Ascending aorta (tissue), 2 donors: ENCODE results near the gene CSTF3. TPM values are rescaled to one million over a fixed set of nuclear protein-coding genes. Genes with fewer than 3 reads are reported as not detected.

ENCODE experiments used
- DNase-seq, 2 donors: peaks; one replicate each; pipeline ENCODE4 v3.0.0-alpha.2; 2019; ENCODE audit warnings: low spot score in 2 of 2
- H3K27ac ChIP-seq, 2 donors: fragments of 200-600 bp; sonication (generic); one replicate each; pipeline ENCODE4 v1.5.1; 2016 to 2017; ENCODE audit warnings: mild to moderate bottlenecking in 1 of 2
- H3K27me3 ChIP-seq: fragments of 200-600 bp; sonication (generic); one replicate; pipeline ENCODE4 v1.5.1; 2017
- H3K36me3 ChIP-seq, 2 donors: fragments of 200-600 bp; sonication (generic); one replicate each; pipeline ENCODE4 v1.5.1; 2016
- H3K4me1 ChIP-seq, 2 donors: fragments of 200-600 bp; sonication (generic); one replicate each; pipeline ENCODE4 v1.5.1; 2016 to 2017; ENCODE audit warnings: mild to moderate bottlenecking in 1 of 2
- H3K4me3 ChIP-seq, 2 donors: fragments of 200-600 bp; sonication (generic); one replicate each; pipeline ENCODE4 v1.5.1; 2016 to 2017; ENCODE audit warnings: mild to moderate bottlenecking in 1 of 2
- H3K9me3 ChIP-seq, 2 donors: fragments of 200-600 bp; sonication (generic); one replicate each; pipeline ENCODE4 v1.5.1; 2016
- intact Hi-C: fragments of 100-400 bp; cut with DNase I; formaldehyde crosslinking; loops from one replicate; pipeline ENCODE4 v1.15.1; 2023
- total RNA-seq: library from RNA; depleted of rRNA; stranded (reverse); fragments of >200 nt; gene quantifications from one replicate; pipeline ENCODE4 v1.1.0, GENCODE V29; 2016
- TF ChIP-seq, protein P1 (sequence below), 3 experiments: fragments of 200-600 bp in 2 of 3; fragments of 450-650 bp in 1 of 3; sonication (generic) in 2 of 3; IDR thresholded peaks; one replicate each; pipeline ENCODE4 v1.5.1; 2016 to 2019; ENCODE audit warnings: antibody characterized with exemption in 3 of 3, mild to moderate bottlenecking in 1 of 3, moderate library complexity in 1 of 3

The CSTF3 gene
- total RNA-seq, 1 donor from 2014 or later: 3.8 TPM

DNA sequence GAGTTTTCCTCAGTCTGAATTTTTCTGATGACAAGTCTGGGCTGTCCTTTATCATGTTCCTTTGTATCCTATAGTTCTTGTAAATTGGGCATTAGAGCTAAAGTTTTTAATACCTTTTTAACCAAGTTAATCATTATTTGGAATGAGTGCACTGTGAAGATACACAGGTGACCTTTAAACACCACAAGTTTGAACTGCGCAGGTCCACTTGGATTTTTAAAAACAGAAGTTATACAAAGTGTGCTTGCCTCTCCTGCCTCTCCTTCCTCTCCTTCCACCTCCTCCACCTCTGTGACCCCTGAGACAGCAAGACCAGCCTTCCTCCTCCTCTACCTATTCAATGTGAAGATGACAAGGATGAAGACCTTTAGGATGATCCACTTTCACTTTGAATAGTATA is 126.3 kb downstream of the CSTF3 start:
- no peak overlapping the region for H3K27ac ChIP-seq
- no peaks in the 10 kb centered on the region for H3K27me3 ChIP-seq
- H3K36me3 ChIP-seq: no peaks in the 10 kb centered on the region
- H3K4me1 ChIP-seq: no peaks in the 10 kb centered on the region
- no peak overlapping the region for H3K4me3 ChIP-seq
- TF ChIP-seq, protein P1, sequence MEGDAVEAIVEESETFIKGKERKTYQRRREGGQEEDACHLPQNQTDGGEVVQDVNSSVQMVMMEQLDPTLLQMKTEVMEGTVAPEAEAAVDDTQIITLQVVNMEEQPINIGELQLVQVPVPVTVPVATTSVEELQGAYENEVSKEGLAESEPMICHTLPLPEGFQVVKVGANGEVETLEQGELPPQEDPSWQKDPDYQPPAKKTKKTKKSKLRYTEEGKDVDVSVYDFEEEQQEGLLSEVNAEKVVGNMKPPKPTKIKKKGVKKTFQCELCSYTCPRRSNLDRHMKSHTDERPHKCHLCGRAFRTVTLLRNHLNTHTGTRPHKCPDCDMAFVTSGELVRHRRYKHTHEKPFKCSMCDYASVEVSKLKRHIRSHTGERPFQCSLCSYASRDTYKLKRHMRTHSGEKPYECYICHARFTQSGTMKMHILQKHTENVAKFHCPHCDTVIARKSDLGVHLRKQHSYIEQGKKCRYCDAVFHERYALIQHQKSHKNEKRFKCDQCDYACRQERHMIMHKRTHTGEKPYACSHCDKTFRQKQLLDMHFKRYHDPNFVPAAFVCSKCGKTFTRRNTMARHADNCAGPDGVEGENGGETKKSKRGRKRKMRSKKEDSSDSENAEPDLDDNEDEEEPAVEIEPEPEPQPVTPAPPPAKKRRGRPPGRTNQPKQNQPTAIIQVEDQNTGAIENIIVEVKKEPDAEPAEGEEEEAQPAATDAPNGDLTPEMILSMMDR (IDR thresholded peaks at IDR 0.05): no peak
- intact Hi-C loops: loop anchor here (5.0 kb wide), 1 partner anchor 222 kb away; the partner anchor contains the start of gene HIPK3
- H3K9me3 ChIP-seq: no peaks in the 10 kb centered on the region
- DNase-seq: no peak

Other genes with a start within 250 kb of the CSTF3 start
- not detected for gene DEPDC7, start 145.6 kb downstream of the CSTF3 start, total RNA-seq
- gene TCP11L1, start 121.9 kb downstream of the CSTF3 start, total RNA-seq: 33.6 TPM
- 302 TPM for gene HIPK3, start 95.9 kb upstream of the CSTF3 start, total RNA-seq
- not detected for gene KIAA1549L, start 214.6 kb upstream of the CSTF3 start, total RNA-seq